Measurements from ENCODE around the gene RNF213.

Gene RNF213

GRCh38 chr17:80287038-80287437 lies 26.4 kb downstream of the RNF213 start:
- no peak for DNase-seq (ENCODE audit: low read depth)
- TF ChIP-seq, protein P1, sequence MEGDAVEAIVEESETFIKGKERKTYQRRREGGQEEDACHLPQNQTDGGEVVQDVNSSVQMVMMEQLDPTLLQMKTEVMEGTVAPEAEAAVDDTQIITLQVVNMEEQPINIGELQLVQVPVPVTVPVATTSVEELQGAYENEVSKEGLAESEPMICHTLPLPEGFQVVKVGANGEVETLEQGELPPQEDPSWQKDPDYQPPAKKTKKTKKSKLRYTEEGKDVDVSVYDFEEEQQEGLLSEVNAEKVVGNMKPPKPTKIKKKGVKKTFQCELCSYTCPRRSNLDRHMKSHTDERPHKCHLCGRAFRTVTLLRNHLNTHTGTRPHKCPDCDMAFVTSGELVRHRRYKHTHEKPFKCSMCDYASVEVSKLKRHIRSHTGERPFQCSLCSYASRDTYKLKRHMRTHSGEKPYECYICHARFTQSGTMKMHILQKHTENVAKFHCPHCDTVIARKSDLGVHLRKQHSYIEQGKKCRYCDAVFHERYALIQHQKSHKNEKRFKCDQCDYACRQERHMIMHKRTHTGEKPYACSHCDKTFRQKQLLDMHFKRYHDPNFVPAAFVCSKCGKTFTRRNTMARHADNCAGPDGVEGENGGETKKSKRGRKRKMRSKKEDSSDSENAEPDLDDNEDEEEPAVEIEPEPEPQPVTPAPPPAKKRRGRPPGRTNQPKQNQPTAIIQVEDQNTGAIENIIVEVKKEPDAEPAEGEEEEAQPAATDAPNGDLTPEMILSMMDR (IDR thresholded peaks at IDR 0.05; ENCODE audit: insufficient read depth, low read depth, low read length, missing control alignments), result no peak
- H3K4me3 ChIP-seq (ENCODE audit: low read depth, low read length), result no peak overlapping the region

GRCh38 chr17:80287806-80288567 lies 27.3 kb downstream of the RNF213 start:
- no peak for DNase-seq (ENCODE audit: low read depth)
- no peak overlapping the region for H3K4me3 ChIP-seq (ENCODE audit: low read depth, low read length)
- TF ChIP-seq, protein P1 (IDR thresholded peaks at IDR 0.05; ENCODE audit: insufficient read depth, low read depth, low read length, missing control alignments), result no peak

DNA sequence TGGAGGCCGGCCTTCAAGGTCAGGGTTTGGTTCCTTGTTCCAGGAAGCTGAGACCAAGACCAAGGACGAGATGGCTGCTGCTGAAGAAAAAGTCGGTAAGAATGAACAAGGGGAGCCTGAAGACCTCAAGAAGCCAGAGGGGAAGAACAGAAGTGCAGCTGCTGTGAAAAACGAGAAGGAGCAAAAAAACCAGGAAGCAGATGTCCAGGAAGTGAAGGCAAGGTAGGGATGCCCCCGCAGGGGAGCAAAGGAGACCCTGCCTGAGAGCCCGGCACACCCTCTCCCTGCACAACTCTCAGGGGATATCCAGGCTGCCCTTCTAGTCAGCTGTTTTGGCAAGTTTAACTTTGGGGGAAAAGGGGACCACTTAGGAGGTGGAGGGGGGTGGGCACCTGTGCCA lies 29.0 kb downstream of the RNF213 start:
- no peak overlapping the region for H3K4me3 ChIP-seq (ENCODE audit: low read depth, low read length)
- TF ChIP-seq, protein P1 (IDR thresholded peaks at IDR 0.05; ENCODE audit: insufficient read depth, low read depth, low read length, missing control alignments), result no peak
- DNase-seq (ENCODE audit: low read depth), result no peak

DNA sequence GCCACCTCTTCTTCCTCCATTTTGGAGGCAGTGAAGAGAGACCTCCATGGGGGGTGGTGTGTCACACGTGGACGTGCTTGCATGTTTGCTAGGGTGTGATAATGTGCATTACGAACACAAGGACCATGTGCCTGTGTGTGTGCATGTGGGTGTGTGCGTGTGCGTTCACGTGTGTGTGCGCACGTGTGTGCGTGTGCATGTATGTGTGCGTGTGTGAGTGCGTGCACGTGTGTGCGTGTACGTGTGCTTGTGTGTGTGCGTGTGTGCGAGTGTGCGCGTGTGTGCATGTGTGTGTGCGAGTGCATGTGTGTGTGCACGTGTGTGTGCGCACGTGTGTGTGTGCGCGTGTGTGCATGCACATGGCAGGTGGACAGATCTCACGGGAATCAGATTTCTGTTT lies 29.5 kb downstream of the RNF213 start:
- no peak overlapping the region for H3K4me3 ChIP-seq (ENCODE audit: low read depth, low read length)
- TF ChIP-seq, protein P1 (IDR thresholded peaks at IDR 0.05; ENCODE audit: insufficient read depth, low read depth, low read length, missing control alignments), result no peak
- DNase-seq (ENCODE audit: low read depth), result no peak

- DNase-seq (ENCODE audit: low read depth), result no peak
- TF ChIP-seq, protein P1 (IDR thresholded peaks at IDR 0.05; ENCODE audit: insufficient read depth, low read depth, low read length, missing control alignments), result no peak
Observed at GRCh38 chr17:80291260-80291659, 30.6 kb downstream of the RNF213 start.

DNA sequence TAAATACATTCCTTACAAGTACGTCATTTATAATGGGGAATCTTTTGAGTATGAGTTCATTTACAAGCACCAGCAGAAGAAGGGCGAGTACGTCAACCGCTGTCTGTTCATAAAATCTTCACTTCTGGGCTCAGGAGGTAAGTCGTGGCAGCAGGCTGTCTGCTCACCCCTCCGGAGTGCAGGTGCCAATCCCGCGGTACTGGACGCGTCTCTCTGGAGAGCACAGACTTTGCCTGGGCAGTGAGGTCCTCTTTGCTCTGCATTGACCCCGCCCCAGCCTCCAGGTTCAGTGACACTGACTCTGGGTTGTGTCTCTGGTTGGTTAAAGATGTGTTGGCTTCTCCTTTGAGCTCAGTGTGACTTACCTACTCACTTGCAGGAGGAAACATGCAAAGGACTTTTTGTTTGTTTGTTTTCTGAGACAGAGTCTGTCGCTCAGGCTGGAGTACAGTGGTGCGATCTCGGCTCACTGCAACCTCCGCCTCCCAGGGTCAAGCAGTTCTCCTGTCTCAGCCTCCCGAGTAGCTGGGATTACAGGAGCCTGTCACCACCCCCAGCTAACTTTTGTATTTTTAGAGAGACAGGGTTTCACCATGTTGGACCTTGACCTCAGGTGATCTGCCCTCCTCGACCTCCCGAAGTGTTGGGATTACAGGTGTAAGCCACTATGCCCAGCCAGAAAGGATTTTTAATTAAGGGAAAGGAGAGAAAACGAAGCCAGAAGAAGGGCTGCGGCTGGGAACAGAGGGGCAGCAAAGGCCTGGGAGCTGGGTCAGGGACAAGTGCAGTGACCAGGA lies 31.2 kb downstream of the RNF213 start:
- no peak for DNase-seq (ENCODE audit: low read depth)
- no peak overlapping the region for H3K4me3 ChIP-seq (ENCODE audit: low read depth, low read length)
- TF ChIP-seq, protein P1 (IDR thresholded peaks at IDR 0.05; ENCODE audit: insufficient read depth, low read depth, low read length, missing control alignments), result no peak

More at GRCh38 chr17:80291260-80291659, 30.6 kb downstream of the RNF213 start:
- no peak overlapping the region for H3K4me3 ChIP-seq (ENCODE audit: low read depth, low read length)

All from GM12865 (cell line).